DMS53 treated with DMSO at 0.1 percent for 48 hours (cell line): ENCODE measurements around the gene POU2F2.
"Not testable (repeated sequence)": the region's sequence is repeated elsewhere in the genome, so short reads cannot be mapped to it uniquely, and the experiment has no call there.

Experiments
- DNase-seq: peaks from one replicate; lab custom pipeline; 2025; ENCODE audit not compliant: unreplicated experiment; lab: John Stamatoyannopoulos, UW

Gene POU2F2

DNA sequence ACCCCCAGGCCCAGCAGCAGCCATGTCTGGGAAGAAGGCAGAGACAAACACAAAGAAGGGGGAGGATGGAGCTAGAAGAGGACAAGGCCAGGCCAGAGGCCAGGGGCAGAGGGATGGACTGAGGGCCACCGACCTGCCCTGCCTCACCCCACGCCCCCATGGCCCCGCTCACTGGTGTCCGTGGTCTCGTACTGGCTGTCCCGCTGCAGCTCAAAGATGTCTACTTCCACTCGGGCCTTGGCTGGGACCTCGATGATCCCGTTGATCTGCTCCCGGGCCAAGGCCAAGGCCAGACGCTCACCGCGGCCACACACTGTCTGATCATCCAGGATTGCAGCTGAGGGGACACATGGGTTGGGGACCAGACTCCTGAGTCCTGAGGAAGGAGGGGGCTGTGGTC, 67.2 kb downstream of the POU2F2 start:
- no peak for DNase-seq

DNA sequence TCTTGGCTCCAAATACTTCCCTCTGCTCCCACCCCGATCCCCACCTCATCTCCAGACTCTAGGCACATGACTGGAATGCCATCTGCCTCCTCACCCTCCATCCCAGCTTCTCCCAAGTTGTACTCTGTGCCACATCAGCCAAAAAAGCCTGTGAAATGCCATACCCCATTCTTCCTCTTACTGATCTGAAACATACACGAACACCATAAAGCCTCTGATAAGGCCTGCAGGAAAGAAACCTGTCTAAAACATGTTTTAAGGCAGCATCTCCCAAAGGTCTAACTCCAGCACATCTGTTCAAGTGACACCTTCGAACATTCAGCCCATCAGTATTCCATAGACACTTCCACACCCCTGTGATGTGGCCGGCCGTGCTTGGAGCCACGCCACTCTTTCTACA, 67.8 kb downstream of the POU2F2 start:
- no peak for DNase-seq

DNA sequence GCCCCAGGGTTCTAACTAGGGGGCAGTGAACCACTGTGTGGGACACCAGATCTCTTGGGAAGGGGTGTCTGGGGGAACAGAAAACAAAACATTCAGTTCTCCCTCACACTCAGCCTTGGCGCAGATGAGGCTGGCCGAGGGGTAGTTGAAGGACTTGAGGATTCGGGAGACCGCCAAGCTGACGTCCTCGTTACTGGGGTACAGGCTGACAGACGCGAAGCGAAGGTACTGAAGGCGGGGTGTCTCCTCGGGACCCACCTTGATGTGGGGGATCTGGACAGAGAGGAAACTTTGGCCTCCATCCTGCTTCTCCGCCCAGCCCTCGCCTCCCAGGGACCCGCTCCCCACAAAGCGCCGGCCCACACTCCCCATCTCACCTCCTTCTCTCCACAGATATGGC, 69.9 kb downstream of the POU2F2 start:
- no peak for DNase-seq

DNA sequence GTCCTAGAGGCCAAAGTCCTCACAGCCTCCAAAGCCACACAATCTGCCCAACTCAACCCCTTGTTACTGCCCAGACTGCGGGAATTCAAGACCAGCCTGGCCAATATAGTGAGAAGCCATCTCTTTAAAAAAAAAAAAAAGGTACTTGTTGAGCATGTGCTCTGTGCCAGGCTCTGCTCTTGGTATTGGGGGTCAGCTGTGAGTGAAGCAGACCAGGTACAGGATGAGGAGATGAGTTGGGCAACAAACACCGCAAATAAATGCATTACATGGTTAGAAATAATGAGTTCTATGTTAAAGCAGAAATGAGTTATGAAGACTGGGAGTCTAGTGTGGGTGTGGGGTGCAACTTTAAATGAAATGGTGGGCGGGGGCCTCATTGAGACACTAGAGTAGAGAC, 72.1 kb downstream of the POU2F2 start:
- no peak for DNase-seq

DNA sequence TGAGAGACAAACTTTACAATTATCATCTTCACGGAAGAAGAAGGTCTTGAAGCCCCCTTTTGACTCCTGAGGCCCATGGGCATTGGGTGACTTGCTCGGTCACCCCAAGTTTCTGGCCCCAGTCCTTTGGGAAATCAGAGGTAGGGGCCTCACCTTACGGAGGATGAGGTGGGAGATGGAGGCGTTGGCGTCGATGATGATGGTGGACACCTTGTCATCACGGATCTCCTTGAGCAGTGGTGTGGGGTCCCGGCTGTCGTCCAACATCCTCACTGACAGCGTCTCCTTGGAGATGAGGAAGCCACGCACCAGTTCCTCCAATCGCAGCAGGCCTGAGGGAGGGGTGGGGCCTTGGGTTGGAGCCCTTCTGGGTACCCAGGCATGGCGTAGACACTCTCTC, 73.0 kb downstream of the POU2F2 start:
- DNase-seq = no peak

DNA sequence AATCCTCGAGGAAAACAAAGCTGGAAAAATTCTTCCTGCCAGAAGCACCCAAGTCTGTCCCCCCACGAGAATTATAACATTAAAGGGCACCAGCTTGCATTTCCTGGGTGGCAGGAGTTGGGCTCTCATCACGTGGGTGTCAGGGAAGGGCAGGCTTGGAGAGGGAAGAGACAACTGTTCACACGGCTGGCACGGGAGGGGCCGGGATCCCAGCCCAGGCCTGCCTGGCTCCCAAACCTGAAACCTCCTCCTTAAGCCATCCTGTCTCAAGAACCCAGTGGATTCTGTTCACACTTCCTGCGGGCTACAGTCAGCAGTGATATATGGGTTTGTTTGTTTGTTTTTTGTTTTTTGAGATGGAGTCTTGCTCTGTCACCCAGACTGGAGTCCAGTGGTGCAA, 74.4 kb downstream of the POU2F2 start:
- DNase-seq = no peak

DNA sequence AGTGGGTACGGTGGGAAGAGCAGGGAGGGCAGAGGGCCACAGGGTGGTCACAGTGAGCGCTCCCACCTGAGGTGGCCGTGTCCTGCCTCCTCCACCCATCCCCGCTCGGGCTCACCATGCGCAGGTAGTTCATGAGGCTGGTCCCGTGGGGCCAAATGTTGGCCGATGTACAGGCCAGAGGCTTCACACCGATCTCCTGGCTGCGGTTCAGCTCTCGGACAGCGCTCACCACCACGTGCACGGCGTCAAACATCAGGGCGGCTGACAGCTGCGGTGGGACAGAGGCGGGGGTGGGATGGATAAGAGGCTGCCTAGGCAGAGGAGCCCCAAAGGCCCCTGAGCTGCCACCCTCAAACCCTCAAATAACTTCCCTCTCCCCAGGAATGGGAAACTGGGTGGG, 78.0 kb downstream of the POU2F2 start:
- no peak for DNase-seq

DNA sequence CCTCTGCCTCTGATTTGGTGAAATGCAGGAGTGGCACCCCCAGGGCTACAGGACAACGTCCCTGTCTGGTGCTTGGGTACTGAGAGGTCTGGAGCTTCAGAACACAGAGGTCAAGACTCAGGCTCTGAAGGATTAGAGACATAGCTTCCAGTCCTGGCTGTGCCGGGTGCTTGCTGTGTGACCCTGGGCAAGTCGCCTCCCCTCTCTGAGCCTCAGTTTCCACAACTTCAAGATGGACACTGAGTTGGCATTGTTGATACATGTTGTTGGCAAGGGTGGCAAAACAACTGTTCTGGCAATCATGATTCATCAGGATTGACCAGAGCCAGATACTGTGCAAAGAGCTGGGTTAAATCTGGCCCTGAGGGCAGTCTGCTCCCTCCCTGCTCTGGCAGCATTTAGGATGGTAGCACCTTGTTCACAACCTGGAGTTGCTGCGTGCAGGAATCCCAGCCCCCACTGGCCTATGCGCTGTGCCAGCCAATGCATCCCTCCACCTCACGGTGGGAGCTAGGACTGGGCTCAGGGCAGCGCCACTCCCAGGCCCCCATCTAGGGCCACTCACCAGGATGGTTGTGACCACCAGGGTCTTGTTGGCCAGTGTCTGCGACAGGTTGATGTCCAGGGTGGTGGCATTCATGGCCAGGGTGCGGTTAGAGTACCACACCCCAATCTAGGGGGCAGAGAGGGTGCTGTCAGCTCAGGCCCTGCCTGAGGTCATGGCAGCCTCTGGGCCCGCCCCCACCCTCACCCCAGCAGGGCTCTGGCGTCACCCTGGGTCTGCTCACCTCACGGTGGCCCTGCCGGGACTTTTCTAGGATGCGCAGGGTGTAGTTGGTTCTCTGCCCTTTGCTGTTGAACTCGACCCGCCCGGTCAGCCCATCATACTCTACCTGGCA, 79.0 kb downstream of the POU2F2 start:
- DNase-seq = no peak

DNA sequence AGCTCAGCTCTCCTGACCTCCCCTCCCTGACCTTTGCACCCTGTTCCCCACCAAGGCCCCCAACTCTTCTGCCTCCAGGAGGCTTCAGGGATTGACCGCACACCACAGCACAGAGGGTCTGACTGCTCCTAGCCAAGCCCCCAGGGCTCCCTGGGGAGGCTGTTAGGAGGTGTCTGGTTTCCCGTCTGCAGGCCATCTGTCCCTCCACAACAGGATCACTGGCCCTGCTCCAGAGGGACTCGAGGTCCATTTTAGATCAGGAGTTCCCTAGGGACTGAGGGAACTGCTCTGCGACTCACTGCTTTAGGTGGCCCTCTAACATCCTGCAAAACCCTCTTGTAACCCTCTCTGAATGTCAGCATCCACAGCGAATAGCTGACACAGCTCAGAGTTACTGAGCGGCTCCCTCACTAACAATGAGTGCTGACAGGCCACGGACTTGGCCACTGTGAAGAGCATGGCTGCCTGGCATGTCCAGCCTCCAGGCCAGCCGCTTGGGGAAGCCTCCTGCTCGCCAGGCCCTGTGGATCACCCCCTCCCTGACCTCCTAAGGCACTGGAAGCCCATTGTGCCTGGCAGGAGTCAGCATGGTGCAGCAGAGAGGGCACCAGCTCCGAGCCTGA, 79.9 kb downstream of the POU2F2 start:
- no peak for DNase-seq

DNA sequence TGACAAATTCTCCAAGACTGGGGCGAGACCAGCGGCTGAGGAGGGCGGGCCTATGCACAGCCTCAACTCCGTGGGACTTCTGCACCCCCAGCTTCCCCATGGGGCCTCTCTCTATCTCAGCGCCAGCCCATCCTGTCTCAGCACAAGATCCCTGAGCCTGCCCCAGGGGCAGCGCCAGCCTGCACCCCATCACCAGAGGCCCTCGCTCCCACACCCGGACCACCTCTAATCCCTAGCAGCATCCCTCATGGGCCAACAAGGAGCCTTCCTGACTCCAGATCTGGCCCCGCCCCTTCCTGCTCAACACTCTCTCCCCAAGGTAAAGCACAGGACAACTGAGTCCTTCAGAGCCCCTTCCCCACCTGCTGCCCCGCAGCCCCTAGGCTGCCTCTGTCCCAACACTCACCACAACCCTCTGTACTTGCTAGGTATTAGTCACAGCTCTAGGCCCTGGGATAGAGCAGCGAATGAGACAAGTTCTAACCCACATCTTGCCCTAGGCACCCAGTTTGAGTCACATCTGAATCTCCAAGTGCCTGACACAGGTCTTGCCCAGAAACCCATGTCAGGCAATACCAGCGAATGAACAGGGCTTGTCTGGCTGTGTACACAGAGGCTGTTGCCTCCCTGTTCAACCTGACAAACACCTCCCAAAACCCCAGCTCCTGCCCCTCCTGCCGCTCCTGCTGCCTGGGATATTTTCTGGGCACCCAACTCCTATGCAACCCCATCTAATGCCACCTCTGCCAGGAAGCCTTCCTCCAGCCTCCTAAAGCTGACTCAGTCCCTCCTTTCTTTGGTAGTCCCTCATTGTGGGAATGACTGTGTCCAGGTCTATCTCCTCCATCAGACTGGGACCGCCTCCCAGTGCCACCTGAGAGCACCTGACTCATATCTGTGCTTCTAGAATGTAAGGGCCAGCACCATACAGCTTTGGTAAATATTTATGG, 80.8 kb downstream of the POU2F2 start:
- peak; percentile 91 for DNase-seq

DNA sequence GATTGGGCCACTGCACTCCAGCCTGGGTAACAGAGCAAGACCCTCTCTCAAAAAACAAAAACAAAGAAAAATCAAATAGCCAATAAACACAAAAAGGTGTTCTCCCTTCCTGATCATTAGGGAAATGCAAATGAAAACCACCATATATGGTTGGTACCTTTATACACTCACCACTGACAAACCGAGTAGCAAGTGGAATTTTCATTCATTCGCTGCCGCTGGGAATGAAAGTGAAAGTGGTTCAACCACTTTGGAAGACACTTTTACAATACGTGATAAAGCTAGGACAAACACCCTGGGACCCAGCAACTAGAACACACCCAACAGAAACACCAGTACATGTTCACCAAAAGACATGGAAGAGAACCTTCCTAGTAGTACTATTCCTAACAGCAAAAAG, 83.3 kb downstream of the POU2F2 start:
- peak; percentile 54 for DNase-seq

DNA sequence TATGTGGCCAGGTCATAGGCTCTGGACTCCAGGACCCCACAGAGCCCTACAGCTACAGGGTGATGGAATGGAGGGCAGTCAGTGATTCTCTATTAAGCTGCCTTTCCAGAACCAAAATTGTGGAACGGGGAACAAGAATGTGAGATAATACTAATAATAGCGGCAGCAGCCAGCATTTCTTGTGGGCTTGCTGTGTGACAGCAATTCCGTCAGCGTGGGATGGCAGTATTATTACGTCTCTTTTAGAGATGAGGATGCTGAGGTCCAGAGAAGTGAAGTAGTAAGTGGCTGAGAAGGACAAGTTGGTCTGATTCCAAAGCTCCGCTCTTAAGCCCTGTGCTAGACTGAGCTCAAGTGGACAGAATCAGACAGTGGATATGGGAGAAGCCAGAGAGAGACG, 86.7 kb downstream of the POU2F2 start:
- DNase-seq = no peak

DNA sequence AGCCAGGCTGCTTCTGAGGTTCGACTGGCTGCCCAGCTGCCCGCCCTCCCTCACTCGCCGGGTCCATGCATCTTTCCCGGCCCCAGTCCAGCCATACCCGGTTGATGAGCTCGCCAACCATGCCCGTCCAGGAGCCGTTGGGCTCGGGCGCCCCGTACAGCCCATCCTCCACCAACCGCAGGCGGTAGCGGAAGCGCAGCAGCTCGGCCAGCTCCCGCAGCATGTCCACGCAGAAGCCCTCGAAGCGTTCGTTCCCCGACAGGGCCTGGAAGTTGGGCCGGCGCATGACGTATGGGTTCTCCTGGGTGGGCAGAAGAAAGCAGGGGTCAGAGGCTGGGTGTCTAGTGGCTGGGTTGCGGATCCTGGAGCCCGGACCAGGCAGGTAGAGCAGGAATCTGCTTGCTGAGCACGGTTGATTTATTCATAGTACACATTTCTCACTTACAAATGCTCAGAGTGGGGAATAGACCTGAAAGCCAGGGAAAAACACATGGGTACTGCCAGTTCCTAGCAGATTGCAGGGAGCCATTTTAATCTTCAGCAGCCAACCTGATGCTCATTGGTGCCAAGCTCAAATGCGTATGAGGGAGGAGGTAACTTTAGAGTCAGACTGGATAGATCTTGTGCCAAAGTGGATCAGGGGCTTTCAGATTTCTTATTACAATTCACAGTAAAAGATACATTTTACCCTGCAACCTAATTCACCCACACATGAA, 89.6 kb downstream of the POU2F2 start:
- no peak for DNase-seq

DNA sequence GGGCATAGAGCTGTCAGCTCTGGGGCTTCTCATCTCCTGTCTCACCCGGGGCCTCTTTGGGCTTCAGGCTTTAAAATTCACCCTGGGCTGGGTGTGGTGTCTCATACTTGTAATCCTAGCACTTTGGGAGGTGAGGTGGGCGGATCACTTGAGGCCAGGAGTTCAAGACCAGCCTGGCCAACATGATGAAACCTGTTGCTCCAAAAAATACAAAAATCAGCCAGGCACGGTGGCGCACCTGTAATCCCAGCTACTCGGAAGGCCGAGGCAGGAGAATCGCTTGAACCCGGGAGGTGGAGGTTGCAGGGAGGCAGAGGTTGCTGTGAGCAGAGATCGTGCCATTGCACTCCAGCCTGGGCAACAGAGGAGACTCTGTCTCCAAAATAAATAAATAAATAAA, 91.8 kb downstream of the POU2F2 start:
- DNase-seq = not testable (repeated sequence)

DNA sequence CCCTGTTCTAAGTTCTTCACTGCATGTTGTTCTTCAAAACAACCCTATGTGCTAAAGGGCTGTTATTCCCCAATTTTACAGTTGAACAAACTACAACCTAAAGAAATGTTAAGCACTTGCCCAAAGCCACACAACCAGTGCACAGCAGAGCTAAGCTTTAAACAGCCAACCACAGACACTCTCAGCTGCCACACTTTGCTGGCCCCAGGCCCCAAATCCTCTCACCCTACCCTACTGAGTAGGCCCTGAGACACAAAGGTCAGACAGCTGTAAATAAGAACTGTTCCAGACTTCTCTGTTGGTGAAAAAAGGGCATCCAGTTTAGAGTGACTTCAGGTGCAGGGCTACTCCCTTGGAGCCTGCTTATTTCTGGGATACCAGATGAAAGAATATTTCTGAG, 92.2 kb downstream of the POU2F2 start:
- no peak for DNase-seq

DNA sequence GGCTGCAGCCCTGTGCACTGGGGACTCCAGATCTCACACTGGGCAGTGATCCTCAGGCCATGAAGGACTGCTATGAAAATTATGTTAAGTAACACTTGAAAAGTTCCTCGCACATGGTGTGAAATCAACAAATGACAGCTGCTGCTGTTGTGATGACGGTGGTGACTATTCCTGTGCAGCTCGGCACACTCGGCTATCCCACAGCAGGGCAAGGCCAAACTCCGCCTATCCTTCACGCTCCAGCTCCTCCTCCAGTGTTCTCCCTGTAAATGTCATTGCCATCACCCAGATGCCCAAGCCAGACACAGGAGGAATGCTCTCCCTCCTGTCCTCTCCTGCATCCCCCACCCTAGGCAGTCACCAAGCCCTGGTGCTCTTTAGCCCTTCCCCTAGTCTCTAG, 93.6 kb downstream of the POU2F2 start:
- peak; percentile 83 for DNase-seq

DNA sequence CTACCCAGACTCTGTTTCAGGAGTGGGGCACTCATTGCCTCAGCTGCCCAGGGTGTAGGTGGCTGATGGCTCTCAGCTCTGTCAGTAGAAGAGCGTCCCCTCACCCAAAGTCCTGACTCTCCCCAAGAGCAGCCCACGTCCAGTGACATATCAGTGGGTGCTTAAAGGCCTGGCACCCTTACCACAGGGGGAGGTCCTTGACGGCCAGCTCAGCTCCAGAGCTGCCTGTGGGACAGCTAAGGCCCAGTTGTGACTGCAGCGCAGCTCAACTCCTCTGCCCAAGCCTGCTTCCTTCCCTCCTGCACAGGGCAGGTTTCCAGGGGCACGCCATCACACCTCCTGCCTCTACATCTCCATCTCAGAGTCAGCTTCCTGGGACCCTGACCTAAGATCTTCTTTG, 94.6 kb downstream of the POU2F2 start:
- no peak for DNase-seq
